GM12892 (cell line): ENCODE results near the gene LMF1.

Source experiments
- POLR2A ChIP-seq: IDR thresholded peaks from 2 replicates; pipeline ENCODE4 v1.6.1; 2011; ENCODE audit warnings: low read depth, low read length, control low read depth
- POLR2AphosphoS5 ChIP-seq: IDR thresholded peaks from 2 replicates; pipeline ENCODE4 v1.6.1; 2011; ENCODE audit warnings: low read depth, low read length, control low read depth

GRCh38 chr16:965036-965395 is 5.8 kb downstream of the LMF1 start:
- TF ChIP-seq POLR2AphosphoS5 (no peak), POLR2A (no peak)
